GM19351 (cell line): ENCODE results near the gene EXD3.

Experiments
- ATAC-seq: cut with Tn5 transposase; IDR thresholded peaks from one replicate; pipeline ENCODE4 v1.9.1; 2021; ENCODE audit warnings: mild to moderate bottlenecking, moderate library complexity; ENCODE audit not compliant: unreplicated experiment

Gene EXD3

GRCh38 chr9:137368431-137369035 lies 54.4 kb downstream of the EXD3 start:
- no peak for ATAC-seq

DNA sequence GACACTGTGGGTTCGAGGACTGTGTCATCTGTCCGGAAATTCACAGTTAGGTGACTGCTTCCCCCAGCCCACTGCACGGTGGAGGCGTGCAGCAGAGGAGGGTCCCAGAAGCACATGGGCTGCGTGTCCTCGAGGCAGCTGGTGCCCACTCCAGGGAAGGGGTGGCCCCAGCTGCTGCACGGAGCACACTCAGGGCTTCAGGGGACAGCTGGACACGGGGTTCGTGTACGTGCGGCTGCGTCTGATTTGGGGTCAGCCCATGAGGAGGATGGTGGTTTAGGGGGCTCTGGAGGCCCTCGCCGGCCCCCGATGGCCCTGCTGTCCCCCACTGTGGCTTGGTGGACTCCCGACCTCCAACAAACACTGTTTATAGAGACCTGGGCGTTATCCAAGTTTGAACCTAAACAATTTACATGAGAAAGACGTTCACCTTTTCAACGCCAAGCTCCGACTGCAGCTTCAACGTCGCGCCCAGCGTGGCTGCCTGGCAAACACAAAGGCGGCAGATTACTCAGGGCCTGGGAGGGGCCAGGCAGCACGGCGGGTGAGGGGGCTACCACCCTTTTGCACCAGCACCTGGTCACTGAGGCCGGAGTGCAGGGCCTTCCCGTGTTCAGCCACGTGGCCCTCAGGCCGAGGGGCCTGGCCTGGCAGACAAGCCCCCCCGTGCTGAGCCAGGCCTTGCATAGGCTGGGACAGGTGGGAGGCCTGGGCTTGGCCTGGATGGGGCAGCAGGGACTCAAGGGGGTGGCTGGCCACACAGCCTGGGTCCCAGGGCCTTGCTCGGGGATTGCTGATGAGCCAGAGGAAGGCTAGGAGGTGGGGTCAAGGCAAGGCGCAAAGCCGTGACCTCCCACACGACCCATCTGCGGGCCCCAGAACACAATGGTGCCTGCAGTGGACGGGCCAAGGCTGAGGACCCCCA lies 55.2 kb downstream of the EXD3 start:
- ATAC-seq: no peak

- no peak for ATAC-seq
Observed at GRCh38 chr9:137366891-137367381, 56.0 kb downstream of the EXD3 start.

- ATAC-seq: no peak
Observed at GRCh38 chr9:137366445-137366810, 56.5 kb downstream of the EXD3 start.

- ATAC-seq: no peak
Observed at GRCh38 chr9:137365552-137366444, 57.2 kb downstream of the EXD3 start.

DNA sequence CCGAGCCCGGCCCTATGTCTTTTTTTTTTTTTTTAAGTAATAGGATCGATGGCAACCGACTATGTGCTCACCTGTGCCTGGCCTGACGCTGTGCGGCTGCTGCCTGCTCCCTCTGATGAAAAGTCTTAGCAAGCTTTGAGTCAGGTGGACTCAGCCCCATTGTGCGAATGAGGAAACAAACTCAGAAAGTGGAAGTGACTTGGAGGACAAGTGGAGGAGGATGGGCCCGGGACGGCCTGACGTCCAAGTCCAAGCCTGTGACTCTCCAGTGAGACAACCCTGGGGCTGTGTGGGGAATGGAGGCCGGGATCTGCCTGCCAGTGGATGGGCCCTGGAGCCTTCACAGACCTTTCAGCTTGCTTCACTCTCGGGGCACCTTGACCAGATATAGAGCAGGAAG lies 57.9 kb downstream of the EXD3 start:
- ATAC-seq: no peak

- ATAC-seq: no peak
Observed at GRCh38 chr9:137359850-137360249, 63.1 kb downstream of the EXD3 start.

GRCh38 chr9:137358126-137358525 lies 64.8 kb downstream of the EXD3 start:
- no peak for ATAC-seq

GRCh38 chr9:137357166-137357565 lies 65.8 kb downstream of the EXD3 start:
- no peak for ATAC-seq

DNA sequence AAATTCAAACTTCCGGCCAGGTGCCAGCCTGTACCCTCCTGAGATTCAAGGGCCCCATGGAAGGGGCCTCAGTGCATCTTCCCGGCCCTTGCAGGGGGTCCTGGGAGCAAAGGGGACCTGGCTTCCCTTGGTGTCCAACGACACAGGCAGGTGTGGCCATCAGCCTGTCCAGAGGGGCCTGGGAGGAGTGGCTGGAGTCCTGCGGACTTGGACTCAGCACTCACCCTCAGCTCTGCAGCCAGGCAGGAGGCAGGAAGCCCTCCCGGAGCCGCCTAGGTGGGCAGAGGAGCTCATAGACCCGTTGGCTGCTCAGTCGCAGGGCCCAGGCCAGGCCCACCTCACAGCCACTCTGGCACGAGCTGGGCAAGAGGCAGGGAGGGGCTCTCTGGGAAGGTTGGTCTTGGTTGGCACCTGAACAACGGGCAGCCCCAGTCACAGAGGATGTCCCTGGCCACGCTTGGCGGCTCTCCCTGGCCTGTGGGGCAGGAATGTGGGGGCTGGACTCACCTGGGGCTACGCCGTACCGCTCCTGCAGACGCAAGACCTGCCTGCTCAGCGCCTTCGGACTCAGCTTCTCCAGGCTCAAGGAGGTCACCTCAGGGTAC lies 67.1 kb downstream of the EXD3 start:
- no peak for ATAC-seq

GRCh38 chr9:137354845-137355760 lies 67.9 kb downstream of the EXD3 start:
- no peak for ATAC-seq

DNA sequence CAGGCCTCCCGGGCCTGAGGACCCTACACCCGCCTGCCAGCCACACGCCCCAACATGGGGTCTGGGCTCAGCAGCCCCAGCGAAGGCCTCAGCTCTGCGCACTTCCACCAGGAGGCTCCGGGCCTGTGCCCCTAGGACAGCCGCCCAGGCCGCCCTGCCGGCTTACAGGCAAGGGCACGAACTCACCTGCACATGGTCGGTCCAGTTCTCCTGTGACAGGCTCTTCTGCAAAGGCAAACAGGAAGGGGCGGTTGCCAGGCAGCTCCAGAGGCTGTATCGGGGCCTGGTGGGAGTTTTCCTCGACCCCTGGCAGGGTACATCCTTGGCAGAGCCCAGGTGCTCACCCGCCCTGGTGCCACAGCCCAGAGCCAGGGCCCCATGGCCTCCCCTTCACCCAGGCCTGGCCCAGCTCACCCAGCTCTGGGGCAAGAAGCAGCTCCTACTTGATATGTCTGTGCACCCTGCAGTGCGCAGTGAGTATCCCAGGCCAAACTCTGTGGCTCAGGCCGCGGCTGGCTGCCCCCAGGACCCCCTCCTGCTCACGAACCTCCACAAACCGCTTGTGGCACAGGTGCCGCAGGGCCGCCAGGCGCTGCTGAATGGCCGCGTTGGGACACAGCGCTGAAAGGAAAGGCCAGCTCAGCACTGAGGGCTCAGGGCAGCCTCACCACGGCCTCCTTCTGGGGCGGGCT lies 68.7 kb downstream of the EXD3 start:
- ATAC-seq: no peak

- no peak for ATAC-seq
Observed at GRCh38 chr9:137353223-137354152, 69.5 kb downstream of the EXD3 start.

GRCh38 chr9:137352511-137353222 lies 70.3 kb downstream of the EXD3 start:
- ATAC-seq: no peak

- no peak for ATAC-seq
Observed at GRCh38 chr9:137351781-137352501, 71.0 kb downstream of the EXD3 start.

DNA sequence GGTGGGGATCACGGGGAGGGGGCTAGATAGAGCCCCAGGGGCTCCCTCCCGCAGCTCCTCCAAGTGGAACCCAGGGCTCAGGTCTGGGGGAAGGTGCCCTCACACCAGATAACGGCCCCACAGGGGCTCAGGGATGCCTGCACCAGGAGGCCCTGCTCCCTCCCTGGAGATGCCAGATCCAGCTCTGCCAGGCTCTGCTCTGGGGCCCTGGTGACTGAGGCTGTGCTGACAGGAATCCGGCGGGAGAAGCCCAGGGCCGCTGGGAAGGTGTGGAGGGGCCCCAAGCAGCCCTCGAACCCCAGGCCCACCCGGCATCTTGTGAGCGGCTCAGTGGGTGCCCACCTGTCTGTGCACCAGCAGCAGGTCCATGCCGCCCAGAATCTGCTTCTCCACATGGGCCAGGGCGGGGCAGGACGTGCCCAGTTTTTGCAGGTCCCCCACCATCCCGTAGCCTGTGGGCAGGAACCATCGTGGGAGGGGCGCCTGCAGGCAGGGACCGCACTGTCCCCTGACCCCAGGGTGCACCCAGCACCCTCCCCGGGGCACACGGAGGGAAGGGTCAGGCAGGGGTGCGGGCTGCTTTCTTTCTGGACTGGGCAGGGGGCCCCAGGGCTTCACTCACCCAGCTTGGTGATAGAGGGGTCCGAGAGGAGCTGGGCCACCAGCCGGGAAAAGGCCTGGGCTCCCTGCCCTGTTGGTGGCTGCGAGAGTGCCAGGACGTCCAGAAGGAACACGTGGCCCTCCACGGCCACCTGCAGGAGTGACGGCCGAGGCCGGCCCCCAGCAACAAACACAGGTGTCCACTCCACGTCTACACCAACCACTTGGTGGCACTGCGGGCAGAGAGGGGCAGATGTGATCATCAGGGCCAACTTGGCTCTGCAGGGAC lies 72.0 kb downstream of the EXD3 start:
- no peak for ATAC-seq
